ENCODE results near the gene PEMT.

Gene PEMT

DNA sequence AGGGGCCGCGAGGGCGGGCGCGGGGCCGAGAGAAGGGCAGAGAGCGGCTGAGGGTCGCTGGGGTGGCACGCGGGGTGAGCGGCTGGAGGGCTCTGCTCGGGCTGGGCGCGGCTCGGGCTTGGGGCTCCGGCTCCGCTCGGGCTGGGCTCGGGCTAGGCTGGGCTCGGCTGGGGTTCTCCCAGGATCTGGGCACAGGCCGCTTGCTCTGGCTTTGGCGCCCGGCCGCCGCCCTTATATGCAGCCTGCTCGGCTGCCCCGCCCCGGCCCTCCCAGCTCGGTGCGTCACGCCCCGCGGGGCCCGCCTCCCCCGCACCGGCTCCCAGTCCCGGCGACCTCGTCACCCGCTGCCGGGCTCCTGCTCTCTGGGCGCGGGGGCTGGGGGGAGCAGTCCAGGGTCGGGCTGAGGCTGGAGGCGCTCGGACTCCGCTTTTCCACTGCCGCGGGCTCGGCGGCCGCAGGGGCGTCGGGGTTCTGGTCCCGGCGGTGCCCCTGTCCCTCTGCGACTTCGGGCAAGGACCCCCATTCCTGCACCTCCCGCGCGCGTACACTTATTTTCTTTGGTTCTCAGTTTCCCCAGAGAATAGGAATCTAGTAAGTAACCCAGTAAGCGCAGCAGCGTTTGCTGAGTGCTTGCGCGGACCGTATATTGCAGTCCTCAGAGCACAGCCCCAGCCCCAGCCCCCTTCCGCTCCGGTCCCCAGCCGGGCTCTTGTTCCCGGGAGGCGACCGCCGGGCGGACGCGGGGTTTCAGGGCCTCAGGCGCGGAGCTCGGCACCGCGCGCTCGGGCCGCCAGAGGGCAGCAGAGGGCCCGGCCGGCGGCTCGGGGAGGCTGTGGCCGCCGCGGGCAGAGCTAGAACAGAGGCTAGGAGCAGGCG lies 95.1 kb downstream of the PEMT start, which contains the start of gene RASD1 (continued):
- TF ChIP-seq, protein P1, sequence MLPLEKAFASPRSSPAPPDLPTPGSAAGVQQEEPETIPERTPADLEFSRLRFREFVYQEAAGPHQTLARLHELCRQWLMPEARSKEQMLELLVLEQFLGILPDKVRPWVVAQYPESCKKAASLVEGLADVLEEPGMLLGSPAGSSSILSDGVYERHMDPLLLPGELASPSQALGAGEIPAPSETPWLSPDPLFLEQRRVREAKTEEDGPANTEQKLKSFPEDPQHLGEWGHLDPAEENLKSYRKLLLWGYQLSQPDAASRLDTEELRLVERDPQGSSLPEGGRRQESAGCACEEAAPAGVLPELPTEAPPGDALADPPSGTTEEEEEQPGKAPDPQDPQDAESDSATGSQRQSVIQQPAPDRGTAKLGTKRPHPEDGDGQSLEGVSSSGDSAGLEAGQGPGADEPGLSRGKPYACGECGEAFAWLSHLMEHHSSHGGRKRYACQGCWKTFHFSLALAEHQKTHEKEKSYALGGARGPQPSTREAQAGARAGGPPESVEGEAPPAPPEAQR (tag by site-specific recombination; IDR thresholded peaks at IDR 0.05), result no peak
- TF ChIP-seq ZNF701 (tag by site-specific recombination; IDR thresholded peaks at IDR 0.05) (no peak), ZSCAN16 (tag by site-specific recombination; IDR thresholded peaks at IDR 0.05) (no peak), ZNF48 (tag by site-specific recombination; IDR thresholded peaks at IDR 0.05) (no peak), ZEB2 (tag by site-specific recombination; IDR thresholded peaks at IDR 0.05) (peak; percentile 57; the same call in 1 of the 2 replicates), ZNF548 (tag by site-specific recombination; IDR thresholded peaks at IDR 0.05) (no peak), ZNF544 (tag by site-specific recombination; IDR thresholded peaks at IDR 0.05) (no peak), GFI1B (tag by site-specific recombination; IDR thresholded peaks at IDR 0.05) (no peak), ZNF654 (tag by site-specific recombination; IDR thresholded peaks at IDR 0.05; ENCODE audit: low read depth) (no peak; the same call in 1 of the 2 replicates), ZNF19 (tag by site-specific recombination; IDR thresholded peaks at IDR 0.05; ENCODE audit: low read depth) (no peak), ZNF221 (tag by site-specific recombination; IDR thresholded peaks at IDR 0.05; ENCODE audit: borderline replicate concordance) (no peak), BCL11A (tag by site-specific recombination; IDR thresholded peaks at IDR 0.05; ENCODE audit: low read depth) (no peak), ZBTB8A (tag by site-specific recombination; IDR thresholded peaks at IDR 0.05) (peak; percentile 95), MEIS1 (CRISPR knock-in tag; IDR thresholded peaks at IDR 0.05; ENCODE audit: borderline replicate concordance) (no peak), EGR2 (tag by site-specific recombination; IDR thresholded peaks at IDR 0.05; ENCODE audit: low read depth) (0 out of 2 replicates have a peak, but pooled peaks have one; percentile 7), ZNF302 (tag by site-specific recombination; IDR thresholded peaks at IDR 0.05; ENCODE audit: low read depth) (no peak), ZNF248 (tag by site-specific recombination; IDR thresholded peaks at IDR 0.05) (no peak), KLF9 (tag by site-specific recombination; IDR thresholded peaks at IDR 0.05; ENCODE audit: low read depth) (peak; percentile 76), YY1 (tag by site-specific recombination; IDR thresholded peaks at IDR 0.05) (no peak), MYNN (tag by site-specific recombination; IDR thresholded peaks at IDR 0.05; ENCODE audit: borderline replicate concordance) (peak; percentile 46; the same call in 1 of the 2 replicates), GLI2 (tag by site-specific recombination; IDR thresholded peaks at IDR 0.05; ENCODE audit: borderline replicate concordance, low read depth) (no peak), ZNF16 (tag by site-specific recombination; IDR thresholded peaks at IDR 0.05; ENCODE audit: low read depth) (no peak), ZNF2 (tag by site-specific recombination; IDR thresholded peaks at IDR 0.05) (no peak), KLF1 (tag by site-specific recombination; IDR thresholded peaks at IDR 0.05) (peak; percentile 63), HOXD13 (CRISPR knock-in tag; IDR thresholded peaks at IDR 0.05; ENCODE audit: borderline replicate concordance) (no peak), YY2 (tag by site-specific recombination; IDR thresholded peaks at IDR 0.05) (no peak), ZNF157 (tag by site-specific recombination; IDR thresholded peaks at IDR 0.05) (no peak), ZNF596 (tag by site-specific recombination; IDR thresholded peaks at IDR 0.05) (no peak), ZBTB7A (tag by site-specific recombination; IDR thresholded peaks at IDR 0.05; ENCODE audit: low read depth) (peak; percentile 67; the same call in 1 of the 2 replicates)
- TF ChIP-seq, protein P2, sequence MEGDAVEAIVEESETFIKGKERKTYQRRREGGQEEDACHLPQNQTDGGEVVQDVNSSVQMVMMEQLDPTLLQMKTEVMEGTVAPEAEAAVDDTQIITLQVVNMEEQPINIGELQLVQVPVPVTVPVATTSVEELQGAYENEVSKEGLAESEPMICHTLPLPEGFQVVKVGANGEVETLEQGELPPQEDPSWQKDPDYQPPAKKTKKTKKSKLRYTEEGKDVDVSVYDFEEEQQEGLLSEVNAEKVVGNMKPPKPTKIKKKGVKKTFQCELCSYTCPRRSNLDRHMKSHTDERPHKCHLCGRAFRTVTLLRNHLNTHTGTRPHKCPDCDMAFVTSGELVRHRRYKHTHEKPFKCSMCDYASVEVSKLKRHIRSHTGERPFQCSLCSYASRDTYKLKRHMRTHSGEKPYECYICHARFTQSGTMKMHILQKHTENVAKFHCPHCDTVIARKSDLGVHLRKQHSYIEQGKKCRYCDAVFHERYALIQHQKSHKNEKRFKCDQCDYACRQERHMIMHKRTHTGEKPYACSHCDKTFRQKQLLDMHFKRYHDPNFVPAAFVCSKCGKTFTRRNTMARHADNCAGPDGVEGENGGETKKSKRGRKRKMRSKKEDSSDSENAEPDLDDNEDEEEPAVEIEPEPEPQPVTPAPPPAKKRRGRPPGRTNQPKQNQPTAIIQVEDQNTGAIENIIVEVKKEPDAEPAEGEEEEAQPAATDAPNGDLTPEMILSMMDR (tag by site-specific recombination; IDR thresholded peaks at IDR 0.05), result 0 out of 2 replicates have a peak, but pooled peaks have one; percentile 25
- TF ChIP-seq, protein P3, sequence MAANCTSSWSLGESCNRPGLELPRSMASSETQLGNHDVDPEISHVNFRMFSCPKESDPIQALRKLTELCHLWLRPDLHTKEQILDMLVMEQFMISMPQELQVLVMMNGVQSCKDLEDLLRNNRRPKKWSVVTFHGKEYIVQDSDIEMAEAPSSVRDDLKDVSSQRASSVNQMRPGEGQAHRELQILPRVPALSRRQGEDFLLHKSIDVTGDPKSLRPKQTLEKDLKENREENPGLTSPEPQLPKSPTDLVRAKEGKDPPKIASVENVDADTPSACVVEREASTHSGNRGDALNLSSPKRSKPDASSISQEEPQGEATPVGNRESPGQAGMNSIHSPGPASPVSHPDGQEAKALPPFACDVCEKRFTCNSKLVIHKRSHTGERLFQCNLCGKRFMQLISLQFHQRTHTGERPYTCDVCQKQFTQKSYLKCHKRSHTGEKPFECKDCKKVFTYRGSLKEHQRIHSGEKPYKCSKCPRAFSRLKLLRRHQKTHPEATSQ (tag by site-specific recombination; IDR thresholded peaks at IDR 0.05), result no peak
- TF ChIP-seq, protein P4, sequence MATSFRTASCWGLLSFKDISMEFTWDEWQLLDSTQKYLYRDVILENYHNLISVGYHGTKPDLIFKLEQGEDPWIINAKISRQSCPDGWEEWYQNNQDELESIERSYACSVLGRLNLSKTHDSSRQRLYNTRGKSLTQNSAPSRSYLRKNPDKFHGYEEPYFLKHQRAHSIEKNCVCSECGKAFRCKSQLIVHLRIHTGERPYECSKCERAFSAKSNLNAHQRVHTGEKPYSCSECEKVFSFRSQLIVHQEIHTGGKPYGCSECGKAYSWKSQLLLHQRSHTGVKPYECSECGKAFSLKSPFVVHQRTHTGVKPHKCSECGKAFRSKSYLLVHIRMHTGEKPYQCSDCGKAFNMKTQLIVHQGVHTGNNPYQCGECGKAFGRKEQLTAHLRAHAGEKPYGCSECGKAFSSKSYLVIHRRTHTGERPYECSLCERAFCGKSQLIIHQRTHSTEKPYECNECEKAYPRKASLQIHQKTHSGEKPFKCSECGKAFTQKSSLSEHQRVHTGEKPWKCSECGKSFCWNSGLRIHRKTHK (tag by site-specific recombination; IDR thresholded peaks at IDR 0.05), result no peak
- TF ChIP-seq, protein P5, sequence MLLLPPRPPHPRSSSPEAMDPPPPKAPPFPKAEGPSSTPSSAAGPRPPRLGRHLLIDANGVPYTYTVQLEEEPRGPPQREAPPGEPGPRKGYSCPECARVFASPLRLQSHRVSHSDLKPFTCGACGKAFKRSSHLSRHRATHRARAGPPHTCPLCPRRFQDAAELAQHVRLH (tag by site-specific recombination; IDR thresholded peaks at IDR 0.05), result no peak
- TF ChIP-seq, protein P6, sequence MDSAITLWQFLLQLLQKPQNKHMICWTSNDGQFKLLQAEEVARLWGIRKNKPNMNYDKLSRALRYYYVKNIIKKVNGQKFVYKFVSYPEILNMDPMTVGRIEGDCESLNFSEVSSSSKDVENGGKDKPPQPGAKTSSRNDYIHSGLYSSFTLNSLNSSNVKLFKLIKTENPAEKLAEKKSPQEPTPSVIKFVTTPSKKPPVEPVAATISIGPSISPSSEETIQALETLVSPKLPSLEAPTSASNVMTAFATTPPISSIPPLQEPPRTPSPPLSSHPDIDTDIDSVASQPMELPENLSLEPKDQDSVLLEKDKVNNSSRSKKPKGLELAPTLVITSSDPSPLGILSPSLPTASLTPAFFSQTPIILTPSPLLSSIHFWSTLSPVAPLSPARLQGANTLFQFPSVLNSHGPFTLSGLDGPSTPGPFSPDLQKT (IDR thresholded peaks at IDR 0.05; ENCODE audit: borderline replicate concordance, low read depth, low read length), result no peak

All from HEK293 (cell line).